WTC11 (cell line): ENCODE measurements around the gene DAPK1. TPM values are rescaled to one million over a fixed set of nuclear protein-coding genes. Genes with fewer than 3 reads are reported as not detected.

Experiments used
- ATAC-seq: fragments of 200-7000 bp; cut with Tn5 transposase; 2 replicates; pipeline ENCODE4 v1.10.0; 2021; ENCODE audit warnings: mild to moderate bottlenecking, moderate library complexity
- CTCF ChIA-PET: fragments of 300-600 bp; sonication (Branson Sonifier 250); formaldehyde crosslinking; loops from one replicate; lab custom pipeline; 2021; ENCODE audit warnings: antibody characterized with exemption; lab: Charles Lee
- POLR2A ChIA-PET: fragments of 350-600 bp; sonication (Branson Sonifier 250); formaldehyde crosslinking; loops from one replicate; lab custom pipeline; 2021; ENCODE audit warnings: antibody characterized with exemption; lab: Charles Lee
- DNase-seq: peaks from one replicate; pipeline ENCODE4 v3.0.0; 2021; ENCODE audit warnings: low spot score
- H3K27ac Mint-ChIP-seq: 2 replicates; pipeline ENCODE4 v1.8.0; 2021; ENCODE audit warnings: mixed read lengths
- H3K27me3 Mint-ChIP-seq: 2 replicates; pipeline ENCODE4 v1.8.0; 2021; ENCODE audit warnings: low read depth, mild to moderate bottlenecking, moderate library complexity, mixed read lengths
- H3K36me3 Mint-ChIP-seq: 2 replicates; pipeline ENCODE4 v1.8.0; 2021; ENCODE audit warnings: mixed read lengths
- H3K4me1 Mint-ChIP-seq: 2 replicates; pipeline ENCODE4 v1.8.0; 2022; ENCODE audit warnings: mixed read lengths
- H3K4me3 Mint-ChIP-seq: 2 replicates; pipeline ENCODE4 v1.8.0; 2021; ENCODE audit warnings: mild to moderate bottlenecking, moderate library complexity, mixed read lengths
- H3K9me3 Mint-ChIP-seq: 2 replicates; pipeline ENCODE4 v1.8.0; 2021; ENCODE audit warnings: mixed read lengths
- CBFB ChIP-seq: sonication (generic); formaldehyde crosslinking; IDR thresholded peaks from 2 replicates; pipeline ENCODE4 v1.8.1; 2022; ENCODE audit warnings: mild to moderate bottlenecking, low read depth, missing genetic modification reagents
- ELF4 ChIP-seq: sonication (generic); formaldehyde crosslinking; IDR thresholded peaks from 2 replicates; pipeline ENCODE4 v1.8.1; 2022; ENCODE audit warnings: low read depth, mild to moderate bottlenecking, moderate library complexity, missing genetic modification reagents
- ETV6 ChIP-seq: sonication (generic); formaldehyde crosslinking; IDR thresholded peaks from 2 replicates; pipeline ENCODE4 v1.8.1; 2022; ENCODE audit warnings: mild to moderate bottlenecking, missing genetic modification reagents
- FOXP1 ChIP-seq: sonication (generic); formaldehyde crosslinking; IDR thresholded peaks from 2 replicates; pipeline ENCODE4 v1.8.0; 2022; ENCODE audit warnings: missing genetic modification reagents, mild to moderate bottlenecking, moderate library complexity, borderline replicate concordance
- GRHL2 ChIP-seq: fragments of 250-450 bp; sonication (Bioruptor Pico); IDR thresholded peaks from 2 replicates; pipeline ENCODE4 v1.8.0; 2022; ENCODE audit warnings: mild to moderate bottlenecking, moderate library complexity; ENCODE audit not compliant: insufficient replicate concordance, severe bottlenecking
- GTF2I ChIP-seq: fragments of 250-450 bp; sonication (Bioruptor Pico); conservative IDR thresholded peaks from 2 replicates; pipeline ENCODE4 v1.4.0; 2021; ENCODE audit warnings: mild to moderate bottlenecking
- MXD4 ChIP-seq: fragments of 250-450 bp; sonication (Bioruptor Pico); IDR thresholded peaks from 2 replicates; pipeline ENCODE4 v1.8.0; 2021; ENCODE audit warnings: mild to moderate bottlenecking, moderate library complexity, borderline replicate concordance
- MYBL2 ChIP-seq: sonication (generic); formaldehyde crosslinking; IDR thresholded peaks from 2 replicates; pipeline ENCODE4 v1.8.1; 2023; ENCODE audit warnings: mild to moderate bottlenecking, moderate library complexity, missing genetic modification reagents
- NR3C1 ChIP-seq: sonication (generic); formaldehyde crosslinking; conservative IDR thresholded peaks from 2 replicates; pipeline ENCODE4 v1.8.1; 2023; ENCODE audit warnings: low read depth, mild to moderate bottlenecking, missing genetic modification reagents
- RELA ChIP-seq: sonication (generic); formaldehyde crosslinking; IDR thresholded peaks from 2 replicates; pipeline ENCODE4 v1.8.1; 2022; ENCODE audit warnings: missing genetic modification reagents, mild to moderate bottlenecking, borderline replicate concordance
- SOX15 ChIP-seq: fragments of 250-450 bp; sonication (Bioruptor Pico); IDR thresholded peaks from 2 replicates; pipeline ENCODE4 v1.9.0; 2021; ENCODE audit warnings: mild to moderate bottlenecking
- TEAD1 ChIP-seq: sonication (generic); formaldehyde crosslinking; IDR thresholded peaks from 2 replicates; pipeline ENCODE4 v1.8.0; 2022; ENCODE audit warnings: mild to moderate bottlenecking, missing genetic modification reagents
- ZNF121 ChIP-seq: sonication (generic); formaldehyde crosslinking; IDR thresholded peaks from 2 replicates; pipeline ENCODE4 v1.8.0; 2023; ENCODE audit warnings: missing genetic modification reagents
- ZNF219 ChIP-seq: sonication (generic); formaldehyde crosslinking; IDR thresholded peaks from 2 replicates; pipeline ENCODE4 v1.8.0; 2023; ENCODE audit warnings: missing genetic modification reagents, mild to moderate bottlenecking, borderline replicate concordance
- ZNF263 ChIP-seq: sonication (generic); formaldehyde crosslinking; IDR thresholded peaks from 2 replicates; pipeline ENCODE4 v1.8.1; 2022; ENCODE audit warnings: low read depth, mild to moderate bottlenecking, moderate library complexity, missing genetic modification reagents
- total RNA-seq: library from RNA; stranded (reverse); gene quantifications from 3 replicates; pipeline ENCODE4 v1.2.3, GENCODE V29; 2021
- TF ChIP-seq, protein P1 (sequence below): sonication (generic); formaldehyde crosslinking; IDR thresholded peaks from 2 replicates; pipeline ENCODE4 v1.8.0; 2022; ENCODE audit warnings: mild to moderate bottlenecking, missing genetic modification reagents
- TF ChIP-seq, protein P2 (sequence below): fragments of 250-450 bp; sonication (Bioruptor Pico); IDR thresholded peaks from 2 replicates; pipeline ENCODE4 v2.1.2; 2022; ENCODE audit warnings: mild to moderate bottlenecking, moderate library complexity
- TF ChIP-seq, protein P3 (sequence below): sonication (generic); formaldehyde crosslinking; IDR thresholded peaks from 2 replicates; pipeline ENCODE4 v1.8.1; 2023; ENCODE audit warnings: mild to moderate bottlenecking, missing genetic modification reagents
- TF ChIP-seq, protein P4 (sequence below): fragments of 200-600 bp; IDR thresholded peaks from 2 replicates; pipeline ENCODE4 v1.8.0; 2022; ENCODE audit warnings: antibody characterized with exemption
- TF ChIP-seq, protein P5 (sequence below): sonication (generic); formaldehyde crosslinking; IDR thresholded peaks from 2 replicates; pipeline ENCODE4 v1.8.0; 2022; ENCODE audit warnings: missing genetic modification reagents

DAPK1 gene
- total RNA-seq, 1 experiment from 2014 or later, result 129 TPM

DNA sequence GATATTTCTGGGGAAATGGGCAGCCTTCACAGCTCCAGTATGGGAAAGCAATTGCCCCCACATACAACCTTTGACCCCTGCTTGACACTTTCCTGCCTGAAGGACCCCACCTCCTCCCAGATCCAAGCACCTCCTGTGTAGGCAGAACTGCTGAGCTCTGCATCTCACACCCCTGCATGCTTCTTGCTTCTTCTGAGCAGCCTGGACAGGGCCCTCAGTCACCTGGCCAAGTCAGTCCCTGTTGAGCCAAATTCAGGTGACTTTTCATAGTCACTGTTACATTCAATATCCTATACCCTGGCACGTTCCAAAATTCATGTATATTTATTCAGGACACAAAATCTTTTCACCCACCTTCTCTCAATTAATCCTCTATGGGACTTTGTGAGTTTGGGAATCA lies 197.9 kb downstream of the DAPK1 start:
- peaks cover 76% of the 10 kb centered on the region for H3K36me3 Mint-ChIP-seq
- no peak for DNase-seq
- TF ChIP-seq NR3C1 (CRISPR knock-in tag), result no peak
- TF ChIP-seq, protein P1, sequence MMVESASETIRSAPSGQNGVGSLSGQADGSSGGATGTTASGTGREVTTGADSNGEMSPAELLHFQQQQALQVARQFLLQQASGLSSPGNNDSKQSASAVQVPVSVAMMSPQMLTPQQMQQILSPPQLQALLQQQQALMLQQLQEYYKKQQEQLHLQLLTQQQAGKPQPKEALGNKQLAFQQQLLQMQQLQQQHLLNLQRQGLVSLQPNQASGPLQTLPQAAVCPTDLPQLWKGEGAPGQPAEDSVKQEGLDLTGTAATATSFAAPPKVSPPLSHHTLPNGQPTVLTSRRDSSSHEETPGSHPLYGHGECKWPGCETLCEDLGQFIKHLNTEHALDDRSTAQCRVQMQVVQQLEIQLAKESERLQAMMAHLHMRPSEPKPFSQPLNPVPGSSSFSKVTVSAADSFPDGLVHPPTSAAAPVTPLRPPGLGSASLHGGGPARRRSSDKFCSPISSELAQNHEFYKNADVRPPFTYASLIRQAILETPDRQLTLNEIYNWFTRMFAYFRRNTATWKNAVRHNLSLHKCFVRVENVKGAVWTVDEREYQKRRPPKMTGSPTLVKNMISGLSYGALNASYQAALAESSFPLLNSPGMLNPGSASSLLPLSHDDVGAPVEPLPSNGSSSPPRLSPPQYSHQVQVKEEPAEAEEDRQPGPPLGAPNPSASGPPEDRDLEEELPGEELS, result no peak
- no peak for TF ChIP-seq GTF2I (CRISPR knock-in tag)
- TF ChIP-seq ZNF121 (CRISPR knock-in tag), result no peak
- no peak for TF ChIP-seq GRHL2 (CRISPR knock-in tag)
- TF ChIP-seq MYBL2 (CRISPR knock-in tag), result no peak
- no peak for TF ChIP-seq ELF4 (CRISPR knock-in tag)
- no peak for TF ChIP-seq FOXP1 (CRISPR knock-in tag)
- TF ChIP-seq, protein P2, sequence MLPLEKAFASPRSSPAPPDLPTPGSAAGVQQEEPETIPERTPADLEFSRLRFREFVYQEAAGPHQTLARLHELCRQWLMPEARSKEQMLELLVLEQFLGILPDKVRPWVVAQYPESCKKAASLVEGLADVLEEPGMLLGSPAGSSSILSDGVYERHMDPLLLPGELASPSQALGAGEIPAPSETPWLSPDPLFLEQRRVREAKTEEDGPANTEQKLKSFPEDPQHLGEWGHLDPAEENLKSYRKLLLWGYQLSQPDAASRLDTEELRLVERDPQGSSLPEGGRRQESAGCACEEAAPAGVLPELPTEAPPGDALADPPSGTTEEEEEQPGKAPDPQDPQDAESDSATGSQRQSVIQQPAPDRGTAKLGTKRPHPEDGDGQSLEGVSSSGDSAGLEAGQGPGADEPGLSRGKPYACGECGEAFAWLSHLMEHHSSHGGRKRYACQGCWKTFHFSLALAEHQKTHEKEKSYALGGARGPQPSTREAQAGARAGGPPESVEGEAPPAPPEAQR, result no peak
- TF ChIP-seq ZNF263, result no peak
- TF ChIP-seq, protein P3, sequence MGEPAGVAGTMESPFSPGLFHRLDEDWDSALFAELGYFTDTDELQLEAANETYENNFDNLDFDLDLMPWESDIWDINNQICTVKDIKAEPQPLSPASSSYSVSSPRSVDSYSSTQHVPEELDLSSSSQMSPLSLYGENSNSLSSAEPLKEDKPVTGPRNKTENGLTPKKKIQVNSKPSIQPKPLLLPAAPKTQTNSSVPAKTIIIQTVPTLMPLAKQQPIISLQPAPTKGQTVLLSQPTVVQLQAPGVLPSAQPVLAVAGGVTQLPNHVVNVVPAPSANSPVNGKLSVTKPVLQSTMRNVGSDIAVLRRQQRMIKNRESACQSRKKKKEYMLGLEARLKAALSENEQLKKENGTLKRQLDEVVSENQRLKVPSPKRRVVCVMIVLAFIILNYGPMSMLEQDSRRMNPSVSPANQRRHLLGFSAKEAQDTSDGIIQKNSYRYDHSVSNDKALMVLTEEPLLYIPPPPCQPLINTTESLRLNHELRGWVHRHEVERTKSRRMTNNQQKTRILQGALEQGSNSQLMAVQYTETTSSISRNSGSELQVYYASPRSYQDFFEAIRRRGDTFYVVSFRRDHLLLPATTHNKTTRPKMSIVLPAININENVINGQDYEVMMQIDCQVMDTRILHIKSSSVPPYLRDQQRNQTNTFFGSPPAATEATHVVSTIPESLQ, result no peak
- no peak for TF ChIP-seq SOX15 (CRISPR knock-in tag)
- no peak for TF ChIP-seq RELA (CRISPR knock-in tag)
- TF ChIP-seq CBFB, result no peak
- no peak for TF ChIP-seq TEAD1
- no peak for TF ChIP-seq ETV6
- TF ChIP-seq ZNF219 (CRISPR knock-in tag), result no peak
- TF ChIP-seq, protein P4, sequence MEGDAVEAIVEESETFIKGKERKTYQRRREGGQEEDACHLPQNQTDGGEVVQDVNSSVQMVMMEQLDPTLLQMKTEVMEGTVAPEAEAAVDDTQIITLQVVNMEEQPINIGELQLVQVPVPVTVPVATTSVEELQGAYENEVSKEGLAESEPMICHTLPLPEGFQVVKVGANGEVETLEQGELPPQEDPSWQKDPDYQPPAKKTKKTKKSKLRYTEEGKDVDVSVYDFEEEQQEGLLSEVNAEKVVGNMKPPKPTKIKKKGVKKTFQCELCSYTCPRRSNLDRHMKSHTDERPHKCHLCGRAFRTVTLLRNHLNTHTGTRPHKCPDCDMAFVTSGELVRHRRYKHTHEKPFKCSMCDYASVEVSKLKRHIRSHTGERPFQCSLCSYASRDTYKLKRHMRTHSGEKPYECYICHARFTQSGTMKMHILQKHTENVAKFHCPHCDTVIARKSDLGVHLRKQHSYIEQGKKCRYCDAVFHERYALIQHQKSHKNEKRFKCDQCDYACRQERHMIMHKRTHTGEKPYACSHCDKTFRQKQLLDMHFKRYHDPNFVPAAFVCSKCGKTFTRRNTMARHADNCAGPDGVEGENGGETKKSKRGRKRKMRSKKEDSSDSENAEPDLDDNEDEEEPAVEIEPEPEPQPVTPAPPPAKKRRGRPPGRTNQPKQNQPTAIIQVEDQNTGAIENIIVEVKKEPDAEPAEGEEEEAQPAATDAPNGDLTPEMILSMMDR, result no peak
- TF ChIP-seq MXD4, result no peak
- TF ChIP-seq, protein P5, sequence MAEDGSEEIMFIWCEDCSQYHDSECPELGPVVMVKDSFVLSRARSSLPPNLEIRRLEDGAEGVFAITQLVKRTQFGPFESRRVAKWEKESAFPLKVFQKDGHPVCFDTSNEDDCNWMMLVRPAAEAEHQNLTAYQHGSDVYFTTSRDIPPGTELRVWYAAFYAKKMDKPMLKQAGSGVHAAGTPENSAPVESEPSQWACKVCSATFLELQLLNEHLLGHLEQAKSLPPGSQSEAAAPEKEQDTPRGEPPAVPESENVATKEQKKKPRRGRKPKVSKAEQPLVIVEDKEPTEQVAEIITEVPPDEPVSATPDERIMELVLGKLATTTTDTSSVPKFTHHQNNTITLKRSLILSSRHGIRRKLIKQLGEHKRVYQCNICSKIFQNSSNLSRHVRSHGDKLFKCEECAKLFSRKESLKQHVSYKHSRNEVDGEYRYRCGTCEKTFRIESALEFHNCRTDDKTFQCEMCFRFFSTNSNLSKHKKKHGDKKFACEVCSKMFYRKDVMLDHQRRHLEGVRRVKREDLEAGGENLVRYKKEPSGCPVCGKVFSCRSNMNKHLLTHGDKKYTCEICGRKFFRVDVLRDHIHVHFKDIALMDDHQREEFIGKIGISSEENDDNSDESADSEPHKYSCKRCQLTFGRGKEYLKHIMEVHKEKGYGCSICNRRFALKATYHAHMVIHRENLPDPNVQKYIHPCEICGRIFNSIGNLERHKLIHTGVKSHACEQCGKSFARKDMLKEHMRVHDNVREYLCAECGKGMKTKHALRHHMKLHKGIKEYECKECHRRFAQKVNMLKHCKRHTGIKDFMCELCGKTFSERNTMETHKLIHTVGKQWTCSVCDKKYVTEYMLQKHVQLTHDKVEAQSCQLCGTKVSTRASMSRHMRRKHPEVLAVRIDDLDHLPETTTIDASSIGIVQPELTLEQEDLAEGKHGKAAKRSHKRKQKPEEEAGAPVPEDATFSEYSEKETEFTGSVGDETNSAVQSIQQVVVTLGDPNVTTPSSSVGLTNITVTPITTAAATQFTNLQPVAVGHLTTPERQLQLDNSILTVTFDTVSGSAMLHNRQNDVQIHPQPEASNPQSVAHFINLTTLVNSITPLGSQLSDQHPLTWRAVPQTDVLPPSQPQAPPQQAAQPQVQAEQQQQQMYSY, result no peak
- TF ChIP-seq, all 79 proteins: peak for 0
- ChIA-PET CTCF (no interaction called here), POLR2A (no interaction called here)
- Mint-ChIP-seq H3K4me3 (no peak overlapping the region), H3K9me3 (peaks cover 11% of the 10 kb centered on the region; the same call in 1 of the 2 replicates), H3K4me1 (peaks cover 3% of the 10 kb centered on the region; the same call in 1 of the 2 replicates), H3K27me3 (no peaks in the 10 kb centered on the region), H3K27ac (no peak overlapping the region)
- ATAC-seq, result no peak
